KMS-11 (cell line): ENCODE data around the gene FZD8.

Source experiments
- H2AFZ ChIP-seq: fragments of 200-600 bp; sonication (generic); 2 replicates; pipeline ENCODE4 v1.6.1; 2016; ENCODE audit warnings: antibody characterized with exemption, mixed run types, low read depth
- H3K27ac ChIP-seq: fragments of 200-600 bp; sonication (generic); 2 replicates; pipeline ENCODE4 v1.6.1; 2016; ENCODE audit warnings: mild to moderate bottlenecking, mixed run types
- H3K27me3 ChIP-seq: fragments of 200-600 bp; sonication (generic); 2 replicates; pipeline ENCODE4 v1.6.1; 2017; ENCODE audit warnings: mild to moderate bottlenecking, low read depth, mixed run types, moderate library complexity; ENCODE audit not compliant: insufficient read depth
- H3K36me3 ChIP-seq: fragments of 200-600 bp; sonication (generic); 2 replicates; pipeline ENCODE4 v1.6.1; 2017; ENCODE audit warnings: mild to moderate bottlenecking, mixed run types; ENCODE audit not compliant: insufficient read depth
- H3K4me1 ChIP-seq: fragments of 200-600 bp; sonication (generic); 2 replicates; pipeline ENCODE4 v1.6.1; 2016; ENCODE audit warnings: mild to moderate bottlenecking, low read depth, mixed run types; ENCODE audit not compliant: poor library complexity, severe bottlenecking
- H3K4me2 ChIP-seq: fragments of 200-600 bp; sonication (generic); 2 replicates; pipeline ENCODE4 v1.7.0; 2016; ENCODE audit warnings: mild to moderate bottlenecking, mixed run types
- H3K4me3 ChIP-seq: fragments of 200-600 bp; sonication (generic); IDR thresholded peaks from 2 replicates; pipeline ENCODE4 v1.6.1; 2017; ENCODE audit warnings: low read depth, low read length, mixed read lengths; ENCODE audit not compliant: insufficient read depth
- H3K79me2 ChIP-seq: fragments of 200-600 bp; sonication (generic); 2 replicates; pipeline ENCODE4 v1.6.1; 2016; ENCODE audit warnings: low read depth, mixed run types; ENCODE audit not compliant: insufficient read depth
- H3K9ac ChIP-seq: fragments of 200-600 bp; sonication (generic); 2 replicates; pipeline ENCODE4 v1.6.1; 2016; ENCODE audit warnings: mild to moderate bottlenecking, mixed run types
- H4K20me1 ChIP-seq: fragments of 200-600 bp; sonication (generic); 2 replicates; pipeline ENCODE4 v1.6.1; 2016; ENCODE audit warnings: mild to moderate bottlenecking, mixed run types; ENCODE audit not compliant: insufficient read depth
- CTCF ChIP-seq: fragments of 200-600 bp; sonication (generic); conservative IDR thresholded peaks from 2 replicates; pipeline ENCODE4 v1.6.1; 2017; ENCODE audit warnings: low read depth, mild to moderate bottlenecking, antibody characterized with exemption, low read length, moderate library complexity, mixed read lengths

The FZD8 gene

GRCh38 chr10:35685402-35685801 is 43.3 kb upstream of the FZD8 start:
- TF ChIP-seq CTCF = no peak
- no peak overlapping the region for H2AFZ ChIP-seq

GRCh38 chr10:35684586-35684985 is 42.5 kb upstream of the FZD8 start:
- TF ChIP-seq CTCF = no peak
- Histone ChIP-seq H3K79me2 (no peaks in the 10 kb centered on the region), H3K36me3 (no peaks in the 10 kb centered on the region), H2AFZ (no peak overlapping the region), H3K4me2 (no peak overlapping the region), H3K27ac (no peak overlapping the region), H4K20me1 (no peaks in the 10 kb centered on the region), H3K9ac (no peak overlapping the region), H3K4me3 (no peak overlapping the region), H3K4me1 (no peaks in the 10 kb centered on the region), H3K27me3 (no peaks in the 10 kb centered on the region)

More at GRCh38 chr10:35685402-35685801, 43.3 kb upstream of the FZD8 start:
- H3K4me2 ChIP-seq = no peak overlapping the region
- no peak overlapping the region for H3K4me3 ChIP-seq
- H3K27ac ChIP-seq = no peak overlapping the region
- no peaks in the 10 kb centered on the region for H3K36me3 ChIP-seq
- no peaks in the 10 kb centered on the region for H3K79me2 ChIP-seq
- H3K9ac ChIP-seq = no peak overlapping the region
- no peaks in the 10 kb centered on the region for H4K20me1 ChIP-seq
- no peaks in the 10 kb centered on the region for H3K27me3 ChIP-seq
- no peaks in the 10 kb centered on the region for H3K4me1 ChIP-seq

GRCh38 chr10:35675846-35676245 is 33.8 kb upstream of the FZD8 start:
- H3K9ac ChIP-seq = no peak overlapping the region

GRCh38 chr10:35674843-35675242 is 32.7 kb upstream of the FZD8 start:
- Histone ChIP-seq H4K20me1 (no peaks in the 10 kb centered on the region), H3K36me3 (no peaks in the 10 kb centered on the region), H3K4me1 (peaks cover 20% of the 10 kb centered on the region), H3K4me3 (no peak overlapping the region), H3K4me2 (no peak overlapping the region), H3K27me3 (no peaks in the 10 kb centered on the region), H3K79me2 (no peaks in the 10 kb centered on the region), H3K27ac (no peak overlapping the region), H3K9ac (no peak overlapping the region), H2AFZ (no peak overlapping the region)
- TF ChIP-seq CTCF = no peak

More at GRCh38 chr10:35675846-35676245, 33.8 kb upstream of the FZD8 start:
- no peak overlapping the region for H3K27ac ChIP-seq
- H4K20me1 ChIP-seq = no peaks in the 10 kb centered on the region
- H3K4me3 ChIP-seq = no peak overlapping the region
- H3K4me1 ChIP-seq = peaks cover 20% of the 10 kb centered on the region
- no peaks in the 10 kb centered on the region for H3K79me2 ChIP-seq
- no peak overlapping the region for H3K4me2 ChIP-seq
- no peaks in the 10 kb centered on the region for H3K36me3 ChIP-seq
- TF ChIP-seq CTCF = no peak
- no peaks in the 10 kb centered on the region for H3K27me3 ChIP-seq
- no peak overlapping the region for H2AFZ ChIP-seq
